D721Med (cell line): ENCODE data around the gene ZCCHC7.

Source experiments
- DNase-seq: peaks from one replicate; pipeline ENCODE4 v3.0.0; 2011; ENCODE audit warnings: low spot score; ENCODE audit not compliant: insufficient read length
- FAIRE-seq: peaks from 2 replicates; lab custom pipeline; 2011; peaks lifted over from hg19 to GRCh38; lab: Jason Lieb, UNC
- CTCF ChIP-seq: IDR thresholded peaks from 2 replicates; pipeline ENCODE4 v1.5.1; 2012; ENCODE audit warnings: mild to moderate bottlenecking, control low read depth; ENCODE audit not compliant: insufficient read depth; ENCODE audit errors: missing control alignments

Gene ZCCHC7

GRCh38 chr9:37215381-37215780 lies 95.0 kb downstream of the ZCCHC7 start:
- DNase-seq (no peak), FAIRE-seq (no peak)
- no peak for TF ChIP-seq CTCF

- FAIRE-seq = peak; percentile 84
- TF ChIP-seq CTCF = no peak
- DNase-seq = no peak
Measured at GRCh38 chr9:37215830-37216229, 95.5 kb downstream of the ZCCHC7 start.

- no peak for FAIRE-seq
- TF ChIP-seq CTCF = no peak
- no peak for DNase-seq
Measured at GRCh38 chr9:37217161-37217560, 96.8 kb downstream of the ZCCHC7 start.

- DNase-seq (no peak), FAIRE-seq (peak; percentile 16)
- no peak for TF ChIP-seq CTCF
Measured at GRCh38 chr9:37218800-37219425, 98.5 kb downstream of the ZCCHC7 start.

- DNase-seq (no peak), FAIRE-seq (peak; percentile 79)
- TF ChIP-seq CTCF = no peak
Measured at GRCh38 chr9:37220971-37221370, 100.6 kb downstream of the ZCCHC7 start.

GRCh38 chr9:37221489-37222106 lies 101.2 kb downstream of the ZCCHC7 start:
- DNase-seq = no peak
- TF ChIP-seq CTCF = no peak
- FAIRE-seq = no peak

- no peak for FAIRE-seq
- TF ChIP-seq CTCF = no peak
- no peak for DNase-seq
Measured at GRCh38 chr9:37229455-37229854, 109.1 kb downstream of the ZCCHC7 start.
